Naive B cell (primary cell): ENCODE measurements around the gene SPIN1. TPM values are rescaled to one million over a fixed set of nuclear protein-coding genes. Genes with fewer than 3 reads are reported as not detected.
A peak's percentile ranks its signal among the peaks of the same experiment; 100 is the strongest.

Experiments
- ATAC-seq, 2 donors: fragments of 150-1000 bp; cut with Tn5 transposase; 2 replicates each; pipeline ENCODE4 v1.10.0; 2021; ENCODE audit warnings: low read depth in 2 of 2, mild to moderate bottlenecking in 2 of 2, moderate library complexity in 2 of 2
- DNase-seq: peaks from one replicate; pipeline ENCODE4 v3.0.0; 2022
- H3K27ac Mint-ChIP-seq, 6 donors: one replicate each; pipeline ENCODE4 v1.8.0; 2020 to 2022; ENCODE audit warnings: mild to moderate bottlenecking in 6 of 6, mixed read lengths in 6 of 6, moderate library complexity in 5 of 6, inconsistent platforms in 2 of 6
- H3K27me3 Mint-ChIP-seq, 3 donors: one replicate each; pipeline ENCODE4 v1.8.0; 2021 to 2022; ENCODE audit warnings: mixed read lengths in 3 of 3, mild to moderate bottlenecking in 1 of 3
- H3K36me3 Mint-ChIP-seq, 2 donors: one replicate each; pipeline ENCODE4 v1.8.0; 2020 to 2022; ENCODE audit warnings: mixed read lengths in 2 of 2, inconsistent platforms in 1 of 2, mild to moderate bottlenecking in 1 of 2
- H3K4me1 Mint-ChIP-seq, 3 donors: one replicate each; pipeline ENCODE4 v1.8.0; 2020 to 2022; ENCODE audit warnings: mixed read lengths in 3 of 3, inconsistent platforms in 1 of 3, mild to moderate bottlenecking in 1 of 3, moderate library complexity in 1 of 3
- H3K4me3 Mint-ChIP-seq, 8 donors: one replicate each; pipeline ENCODE4 v1.8.0; 2020 to 2022; ENCODE audit warnings: mild to moderate bottlenecking in 8 of 8, mixed read lengths in 8 of 8, moderate library complexity in 8 of 8, inconsistent platforms in 2 of 8
- H3K9me3 Mint-ChIP-seq, 7 donors: one replicate each; pipeline ENCODE4 v1.8.0; 2020 to 2022; ENCODE audit warnings: mixed read lengths in 7 of 7, mild to moderate bottlenecking in 5 of 7, inconsistent platforms in 2 of 7, moderate library complexity in 1 of 7
- polyA plus RNA-seq, 6 donors: library from polyadenylated mRNA; unstranded; fragments of 300-500 nt; fragmentation: Illumina TruSeq; gene quantifications; one replicate each; pipeline ENCODE4 v1.2.3, GENCODE V29; 2021; ENCODE audit warnings: low read depth in 6 of 6

Gene SPIN1
- polyA plus RNA-seq, 6 donors from 2014 or later = 15.4 to 32.6 (median 23.0) TPM

DNA sequence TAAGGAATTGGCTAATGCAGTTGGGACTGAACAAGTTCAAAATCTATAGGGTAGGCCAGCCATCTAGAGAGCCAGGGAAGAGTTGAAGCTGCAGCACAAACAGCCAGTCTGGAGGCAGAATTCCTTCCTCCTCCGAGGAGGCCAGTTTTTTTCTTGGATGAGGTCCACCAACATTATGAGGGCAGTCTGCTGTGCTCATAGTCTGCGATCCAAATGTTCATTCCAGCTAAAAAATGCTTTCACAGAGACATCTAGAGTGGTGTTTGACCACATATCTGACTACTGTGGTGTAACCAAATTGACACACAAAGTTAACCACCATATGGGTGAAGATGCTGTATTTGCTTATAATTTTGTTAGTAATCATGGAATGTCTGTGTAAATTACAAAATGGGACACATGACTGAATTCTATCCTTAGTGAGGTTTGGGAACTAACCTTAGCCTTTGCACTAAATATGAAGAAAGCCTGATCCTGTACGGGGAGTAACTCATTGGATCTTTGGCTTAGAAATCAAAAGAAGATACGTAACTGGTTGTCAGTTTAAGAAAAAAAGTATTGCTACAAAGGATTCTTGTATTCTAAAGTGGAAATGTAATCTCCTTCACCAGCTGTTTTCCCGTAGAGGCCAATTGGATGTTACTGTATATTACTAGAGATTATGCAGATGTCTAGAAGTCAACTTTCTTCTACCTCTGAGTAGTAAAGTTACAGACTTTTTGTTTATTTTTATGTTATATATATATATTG is 70.6 kb downstream of the SPIN1 start:
- no peak overlapping the region for H3K4me3 Mint-ChIP-seq
- no peaks in the 10 kb centered on the region for H3K27me3 Mint-ChIP-seq
- no peaks in the 10 kb centered on the region for H3K9me3 Mint-ChIP-seq
- H3K36me3 Mint-ChIP-seq = peaks cover 6 to 10% of the 10 kb centered on the region in 2 donors
- DNase-seq (no peak), ATAC-seq (no peak)
- no peak overlapping the region for H3K27ac Mint-ChIP-seq
- H3K4me1 Mint-ChIP-seq = peaks cover 0 to 8% (median 0%) of the 10 kb centered on the region in 3 donors

DNA sequence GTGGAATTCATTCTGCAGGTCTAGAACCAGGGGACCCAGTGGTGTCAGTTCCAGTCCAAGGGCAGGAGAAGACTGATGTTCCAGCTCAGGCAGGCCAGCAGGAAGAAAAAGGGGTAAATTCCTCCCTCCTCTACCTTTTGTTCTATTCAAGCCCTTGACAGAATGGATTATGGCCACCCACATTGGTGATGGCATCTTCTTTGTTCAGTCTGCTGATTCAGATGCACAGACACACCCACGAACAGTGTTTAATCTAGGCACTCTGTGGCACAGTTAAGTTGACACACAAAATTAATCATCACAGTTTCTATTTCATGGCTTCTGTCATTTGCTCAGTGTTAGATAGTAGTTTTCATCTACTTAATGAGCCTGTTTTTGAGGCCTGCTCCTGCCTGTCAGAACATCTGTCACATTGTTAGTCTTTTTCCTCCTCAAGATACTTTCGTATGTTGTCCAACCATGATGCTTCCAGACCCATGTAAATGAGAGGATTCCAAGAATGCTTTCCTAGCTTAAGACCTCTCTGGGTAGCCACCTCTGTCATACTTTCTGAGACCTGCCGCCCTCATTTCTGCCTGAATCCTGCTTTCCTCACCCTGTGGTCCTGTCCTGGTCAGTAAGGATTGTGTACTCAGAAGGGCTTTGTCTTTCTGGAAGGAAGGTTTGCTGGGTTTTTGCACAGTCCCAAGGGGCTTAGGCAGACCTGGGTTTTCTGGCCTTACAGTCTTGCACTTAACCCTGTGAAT is 72.5 kb downstream of the SPIN1 start:
- DNase-seq (no peak), ATAC-seq (no peak)
- Mint-ChIP-seq H3K4me3 (no peak overlapping the region), H3K9me3 (no peaks in the 10 kb centered on the region), H3K27me3 (no peaks in the 10 kb centered on the region), H3K4me1 (peaks cover 0 to 8% (median 0%) of the 10 kb centered on the region in 3 donors), H3K36me3 (peaks cover 6 to 10% of the 10 kb centered on the region in 2 donors), H3K27ac (no peak overlapping the region)

GRCh38 chr9:88462191-88462590 is 73.9 kb downstream of the SPIN1 start:
- H3K4me3 Mint-ChIP-seq = no peak overlapping the region
- peaks cover 0 to 8% (median 2%) of the 10 kb centered on the region in 3 donors for H3K4me1 Mint-ChIP-seq
- ATAC-seq = no peak
- DNase-seq = no peak
- no peaks in the 10 kb centered on the region for H3K27me3 Mint-ChIP-seq
- no peak overlapping the region for H3K27ac Mint-ChIP-seq
- peaks cover 8 to 10% of the 10 kb centered on the region in 2 donors for H3K36me3 Mint-ChIP-seq
- no peaks in the 10 kb centered on the region for H3K9me3 Mint-ChIP-seq

DNA sequence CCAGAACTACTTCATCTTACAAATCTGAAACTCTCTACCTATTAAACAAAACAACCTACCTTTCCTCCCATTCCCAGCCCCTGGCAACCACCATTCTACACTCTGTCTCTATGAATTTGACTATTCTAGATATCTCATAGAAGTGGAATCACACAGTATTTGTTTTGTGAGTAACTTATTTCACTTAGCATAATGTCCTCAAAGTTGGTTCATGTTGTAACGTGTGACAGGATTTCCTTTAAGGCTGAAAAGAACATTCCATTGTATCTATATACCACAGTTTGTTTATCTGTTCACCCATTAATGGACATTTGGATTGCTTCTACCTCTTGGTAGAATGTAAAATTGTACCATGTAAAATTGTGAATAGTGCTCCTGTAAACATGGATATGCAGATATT is 76.6 kb downstream of the SPIN1 start:
- no peaks in the 10 kb centered on the region for H3K27me3 Mint-ChIP-seq
- H3K36me3 Mint-ChIP-seq = peaks cover 21 to 22% of the 10 kb centered on the region in 2 donors
- DNase-seq = no peak
- peak overlapping the region in 1 of 6 donors; percentile 42 for H3K27ac Mint-ChIP-seq
- ATAC-seq = no peak
- no peak overlapping the region for H3K4me3 Mint-ChIP-seq
- no peaks in the 10 kb centered on the region for H3K9me3 Mint-ChIP-seq
- peaks cover 0 to 6% (median 5%) of the 10 kb centered on the region in 3 donors for H3K4me1 Mint-ChIP-seq

- H3K27ac Mint-ChIP-seq = no peak overlapping the region
- ATAC-seq (no peak), DNase-seq (no peak)
- no peaks in the 10 kb centered on the region for H3K27me3 Mint-ChIP-seq
- peaks cover 0 to 6% (median 3%) of the 10 kb centered on the region in 3 donors for H3K4me1 Mint-ChIP-seq
- no peaks in the 10 kb centered on the region for H3K9me3 Mint-ChIP-seq
- H3K36me3 Mint-ChIP-seq = peaks cover 15 to 32% of the 10 kb centered on the region in 2 donors
- H3K4me3 Mint-ChIP-seq = no peak overlapping the region
These were observed 80.0 kb downstream of the SPIN1 start for GRCh38 chr9:88468226-88468625.

DNA sequence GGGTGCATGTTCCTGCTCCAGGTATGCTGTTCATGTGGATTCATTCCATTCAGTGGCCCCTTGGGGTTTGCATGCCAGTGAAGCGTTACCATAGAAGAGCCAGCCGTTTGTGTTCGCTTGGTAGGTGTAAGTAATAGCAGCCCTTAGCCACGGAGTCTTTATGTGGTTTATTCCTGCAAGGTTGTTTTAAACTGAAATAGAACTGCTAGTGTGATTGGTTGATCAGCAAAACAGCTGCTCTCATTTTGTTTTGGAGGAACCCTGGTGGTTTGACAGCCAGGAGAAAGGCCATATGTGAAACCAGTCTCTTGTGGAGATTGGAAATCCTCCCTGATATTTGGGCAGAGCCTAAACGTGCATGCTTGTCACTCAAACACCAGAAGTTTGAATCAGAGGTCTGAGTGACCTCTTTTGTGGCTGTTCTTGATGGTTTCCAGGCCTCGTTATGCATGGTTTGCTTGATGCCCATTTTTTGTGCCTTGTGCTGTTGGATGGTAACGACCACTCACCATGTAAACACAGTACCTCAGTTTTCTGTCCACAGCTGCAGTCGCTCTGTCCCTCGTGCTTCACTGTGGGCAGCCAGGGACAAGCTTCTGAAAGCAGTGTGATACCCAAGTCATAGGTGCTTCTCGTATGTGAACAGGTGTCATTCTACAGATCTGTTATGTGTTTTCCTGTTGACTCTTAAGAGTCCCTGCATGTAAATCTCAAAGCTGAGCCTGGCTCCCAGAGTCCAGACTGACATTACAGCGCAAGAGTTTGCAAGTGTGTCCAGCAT is 88.4 kb downstream of the SPIN1 start:
- Mint-ChIP-seq H3K27me3 (no peaks in the 10 kb centered on the region), H3K27ac (peak overlapping the region in 2 of 6 donors; percentile 73 to 92), H3K9me3 (no peaks in the 10 kb centered on the region), H3K36me3 (peaks cover 0 to 31% of the 10 kb centered on the region in 2 donors), H3K4me3 (no peak overlapping the region), H3K4me1 (peaks cover 0 to 2% (median 0%) of the 10 kb centered on the region in 3 donors)
- ATAC-seq = no peak
- no peak for DNase-seq

DNA sequence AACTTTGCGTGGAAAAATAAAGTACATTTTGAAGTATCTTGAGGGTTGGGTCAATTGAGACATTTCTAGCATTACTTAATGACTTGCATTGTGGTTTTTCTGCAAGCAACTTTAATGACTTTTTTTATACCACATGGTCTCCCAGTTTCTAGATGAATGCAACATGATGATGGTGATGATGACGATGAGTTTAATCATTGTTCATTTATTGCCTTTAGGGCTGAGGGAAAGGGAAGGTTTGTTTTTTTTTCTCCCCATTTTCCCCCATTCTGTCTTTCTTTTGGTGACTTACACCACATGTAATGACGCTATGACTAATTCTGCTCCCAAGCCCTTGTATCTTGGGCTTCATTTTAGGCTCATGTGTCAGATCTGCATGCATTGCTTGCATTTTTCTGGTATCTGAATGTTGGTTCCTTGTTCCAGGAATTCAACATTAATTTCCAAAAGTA is 89.1 kb downstream of the SPIN1 start:
- H3K36me3 Mint-ChIP-seq = peaks cover 0 to 31% of the 10 kb centered on the region in 2 donors

GRCh38 chr9:88478246-88478645 is 90.0 kb downstream of the SPIN1 start:
- no peak overlapping the region for H3K4me3 Mint-ChIP-seq
- no peak overlapping the region for H3K27ac Mint-ChIP-seq
- ATAC-seq (no peak), DNase-seq (no peak)
- no peaks in the 10 kb centered on the region for H3K9me3 Mint-ChIP-seq
- peaks cover 0 to 2% (median 0%) of the 10 kb centered on the region in 3 donors for H3K4me1 Mint-ChIP-seq
- H3K27me3 Mint-ChIP-seq = no peaks in the 10 kb centered on the region
- peaks cover 0 to 31% of the 10 kb centered on the region in 2 donors for H3K36me3 Mint-ChIP-seq

More for the DNA sequence above, 89.1 kb downstream of the SPIN1 start:
- H3K9me3 Mint-ChIP-seq = no peaks in the 10 kb centered on the region
- H3K4me3 Mint-ChIP-seq = no peak overlapping the region
- peak overlapping the region in 1 of 6 donors; percentile 92 for H3K27ac Mint-ChIP-seq
- DNase-seq (no peak), ATAC-seq (no peak)
- H3K4me1 Mint-ChIP-seq = peaks cover 0 to 2% (median 0%) of the 10 kb centered on the region in 3 donors
- H3K27me3 Mint-ChIP-seq = no peaks in the 10 kb centered on the region

GRCh38 chr9:88481933-88482332 is 93.7 kb downstream of the SPIN1 start:
- Mint-ChIP-seq H3K27ac (no peak overlapping the region), H3K36me3 (peaks cover 0 to 12% of the 10 kb centered on the region in 2 donors), H3K4me1 (no peaks in the 10 kb centered on the region), H3K9me3 (no peaks in the 10 kb centered on the region), H3K4me3 (no peak overlapping the region), H3K27me3 (no peaks in the 10 kb centered on the region)
- DNase-seq = no peak
- no peak for ATAC-seq

DNA sequence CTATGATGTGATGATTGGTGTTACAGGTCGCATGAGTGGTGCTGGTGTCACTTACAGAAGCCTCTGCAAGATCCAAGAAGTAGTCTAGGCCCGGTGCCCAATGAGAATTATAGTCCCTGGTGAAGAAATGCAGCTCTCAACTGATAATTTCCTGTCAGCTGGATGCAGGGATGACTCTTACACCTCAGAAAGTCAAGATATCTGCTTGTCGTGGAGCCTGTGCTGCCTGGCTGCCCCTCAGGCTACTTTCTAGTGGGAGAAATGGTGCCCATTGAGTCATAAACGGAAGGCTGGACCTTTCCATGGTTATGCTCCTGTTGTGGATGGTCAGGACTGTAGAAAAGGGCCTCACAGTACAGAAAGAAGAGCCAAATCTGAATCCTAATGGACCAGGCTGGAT is 99.9 kb downstream of the SPIN1 start:
- peak overlapping the region in 1 of 6 donors; percentile 27 for H3K27ac Mint-ChIP-seq
- ATAC-seq (no peak), DNase-seq (no peak)
- no peaks in the 10 kb centered on the region for H3K9me3 Mint-ChIP-seq
- peaks cover 0 to 4% of the 10 kb centered on the region in 2 donors for H3K36me3 Mint-ChIP-seq
- no peaks in the 10 kb centered on the region for H3K4me1 Mint-ChIP-seq
- H3K4me3 Mint-ChIP-seq = no peak overlapping the region
- H3K27me3 Mint-ChIP-seq = no peaks in the 10 kb centered on the region

DNA sequence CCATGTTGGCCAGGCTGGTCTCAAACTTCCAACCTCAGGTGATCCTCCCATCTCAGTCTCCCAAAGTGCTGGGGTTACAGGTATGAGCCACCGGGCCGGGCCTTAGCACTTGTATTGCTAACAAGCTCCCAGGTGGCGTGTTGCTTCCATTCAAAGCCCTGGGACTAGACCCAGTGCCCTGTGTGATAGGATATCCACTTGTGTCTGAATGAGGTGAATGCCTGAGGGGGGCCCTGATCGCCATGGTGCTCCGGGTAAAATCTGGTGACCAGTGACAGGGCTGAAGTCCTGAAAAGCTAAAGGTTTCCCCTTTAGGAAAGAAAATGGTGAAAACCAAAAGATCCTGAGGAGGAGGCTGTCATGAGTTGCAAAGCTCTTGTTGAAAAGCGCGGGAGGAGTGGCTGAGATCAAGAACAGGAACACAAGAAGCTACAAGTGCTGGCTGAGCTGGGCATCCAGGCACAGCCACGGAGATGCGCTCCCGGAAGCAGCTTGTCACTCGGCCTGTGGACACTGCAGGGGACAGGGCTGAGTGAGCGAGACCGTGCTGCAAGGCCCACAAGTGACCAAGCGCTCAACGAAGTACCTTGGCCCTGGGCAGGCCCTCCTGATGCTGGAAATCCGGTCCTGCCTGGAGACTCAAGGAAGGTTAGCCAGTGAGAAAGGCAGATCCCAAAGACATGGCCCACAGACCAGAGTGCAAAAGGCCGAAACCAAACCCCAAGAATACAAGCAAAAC is 106.9 kb downstream of the SPIN1 start:
- Mint-ChIP-seq H3K36me3 (no peaks in the 10 kb centered on the region), H3K9me3 (no peaks in the 10 kb centered on the region), H3K4me1 (no peaks in the 10 kb centered on the region), H3K27ac (no peak overlapping the region), H3K27me3 (no peaks in the 10 kb centered on the region), H3K4me3 (no peak overlapping the region)
- ATAC-seq (no peak), DNase-seq (no peak)

- H3K9me3 Mint-ChIP-seq = no peaks in the 10 kb centered on the region
- no peak for DNase-seq
- H3K27ac Mint-ChIP-seq = peak overlapping the region in 1 of 6 donors; percentile 15
- H3K4me3 Mint-ChIP-seq = no peak overlapping the region
- no peaks in the 10 kb centered on the region for H3K36me3 Mint-ChIP-seq
- no peaks in the 10 kb centered on the region for H3K27me3 Mint-ChIP-seq
- no peaks in the 10 kb centered on the region for H3K4me1 Mint-ChIP-seq
- no peak for ATAC-seq
These were observed 109.0 kb downstream of the SPIN1 start for GRCh38 chr9:88497224-88497623.

GRCh38 chr9:88498880-88499279 is 110.6 kb downstream of the SPIN1 start:
- no peak for ATAC-seq
- H3K9me3 Mint-ChIP-seq = no peaks in the 10 kb centered on the region
- no peak overlapping the region for H3K27ac Mint-ChIP-seq
- no peaks in the 10 kb centered on the region for H3K4me1 Mint-ChIP-seq
- H3K4me3 Mint-ChIP-seq = no peak overlapping the region
- H3K27me3 Mint-ChIP-seq = no peaks in the 10 kb centered on the region
- DNase-seq = no peak
- H3K36me3 Mint-ChIP-seq = no peaks in the 10 kb centered on the region
